H9 (cell line): ENCODE measurements around the gene MS4A4A. TPM values are rescaled to one million over a fixed set of nuclear protein-coding genes. Genes with fewer than 3 reads are reported as not detected.

Source experiments
- DNase-seq: peaks from one replicate; pipeline ENCODE4 v3.0.0-alpha.2; 2017
- H2AFZ ChIP-seq: one replicate; pipeline ENCODE4 v1.6.1; 2013; ENCODE audit warnings: mild to moderate bottlenecking, low read length, control low read depth, moderate library complexity
- H2AK5ac ChIP-seq: 2 replicates; pipeline ENCODE4 v1.6.1; 2013; ENCODE audit warnings: low read length, control low read depth, mixed read lengths; ENCODE audit not compliant: insufficient read length
- H2BK120ac ChIP-seq: one replicate; pipeline ENCODE4 v1.6.1; 2013; ENCODE audit warnings: low read depth, mild to moderate bottlenecking, low read length, control low read depth, inconsistent platforms; ENCODE audit not compliant: poor library complexity, severe bottlenecking
- H2BK12ac ChIP-seq: 2 replicates; pipeline ENCODE4 v1.6.1; 2013; ENCODE audit warnings: low read length, control low read depth, mixed read lengths, low read depth; ENCODE audit not compliant: insufficient read length
- H2BK15ac ChIP-seq: 2 replicates; pipeline ENCODE4 v1.6.1; 2013; ENCODE audit warnings: low read depth, low read length, control low read depth
- H2BK20ac ChIP-seq: one replicate; pipeline ENCODE4 v1.6.1; 2013; ENCODE audit warnings: low read depth, mild to moderate bottlenecking, low read length, control low read depth, inconsistent platforms; ENCODE audit not compliant: poor library complexity, severe bottlenecking
- H2BK5ac ChIP-seq: 2 replicates; pipeline ENCODE4 v1.6.1; 2013; ENCODE audit warnings: low read length, control low read depth, mixed read lengths; ENCODE audit not compliant: insufficient read length
- H3K14ac ChIP-seq: 2 replicates; pipeline ENCODE4 v1.6.1; 2013; ENCODE audit warnings: low read length, control low read depth; ENCODE audit not compliant: insufficient read depth
- H3K18ac ChIP-seq: 2 replicates; pipeline ENCODE4 v1.6.1; 2013; ENCODE audit warnings: low read depth, mild to moderate bottlenecking, mixed read lengths, low read length, control low read depth; ENCODE audit not compliant: insufficient read length
- H3K23ac ChIP-seq: 2 replicates; pipeline ENCODE4 v1.6.1; 2013; ENCODE audit warnings: low read length, control low read depth, mixed read lengths, low read depth; ENCODE audit not compliant: insufficient read length
- H3K23me2 ChIP-seq: 2 replicates; pipeline ENCODE4 v1.6.1; 2013; ENCODE audit warnings: low read depth, mild to moderate bottlenecking, mixed read lengths, low read length, control low read depth; ENCODE audit not compliant: insufficient read length, poor library complexity, severe bottlenecking
- H3K27ac ChIP-seq: 2 replicates; pipeline ENCODE4 v1.5.1; 2013; ENCODE audit warnings: low read length, control low read depth, mixed read lengths, low read depth; ENCODE audit not compliant: insufficient read length
- H3K27me3 ChIP-seq: 2 replicates; pipeline ENCODE4 v1.6.1; 2013; ENCODE audit warnings: low read length, control low read depth, inconsistent platforms; ENCODE audit not compliant: insufficient read depth
- H3K4ac ChIP-seq: 2 replicates; pipeline ENCODE4 v1.6.1; 2013; ENCODE audit warnings: low read depth, mild to moderate bottlenecking, control low read depth, inconsistent platforms, low read length, moderate library complexity
- H3K4me1 ChIP-seq: 2 replicates; pipeline ENCODE4 v1.6.1; 2013; ENCODE audit warnings: low read length, control low read depth, inconsistent platforms; ENCODE audit not compliant: insufficient read depth
- H3K4me2 ChIP-seq: 2 replicates; pipeline ENCODE4 v1.6.1; 2013; ENCODE audit warnings: low read length, control low read depth, mixed read lengths; ENCODE audit not compliant: insufficient read length, insufficient read depth
- H3K56ac ChIP-seq: 2 replicates; pipeline ENCODE4 v1.6.1; 2013; ENCODE audit warnings: low read depth, mild to moderate bottlenecking, mixed read lengths, low read length, control low read depth; ENCODE audit not compliant: insufficient read length
- H3K79me1 ChIP-seq: 2 replicates; pipeline ENCODE4 v1.6.1; 2013; ENCODE audit warnings: low read depth, mild to moderate bottlenecking, moderate library complexity, low read length, control low read depth, inconsistent platforms; ENCODE audit not compliant: insufficient read depth, poor library complexity, severe bottlenecking
- H3K79me2 ChIP-seq: 2 replicates; pipeline ENCODE4 v1.6.1; 2013; ENCODE audit warnings: low read length, control low read depth, inconsistent platforms; ENCODE audit not compliant: insufficient read depth
- H3K9ac ChIP-seq: 2 replicates; pipeline ENCODE4 v1.6.1; 2013; ENCODE audit warnings: low read length, control low read depth, mixed read lengths; ENCODE audit not compliant: insufficient read length; ENCODE audit errors: extremely low read depth
- H3K9me3 ChIP-seq: one replicate; pipeline ENCODE4 v1.6.1; 2013; ENCODE audit warnings: low read depth, low read length, inconsistent platforms; ENCODE audit not compliant: control insufficient read depth
- H3T11ph ChIP-seq: one replicate; pipeline ENCODE4 v1.6.1; 2013; ENCODE audit warnings: mild to moderate bottlenecking, low read length, control low read depth, inconsistent platforms
- H4K20me1 ChIP-seq: one replicate; pipeline ENCODE4 v1.6.1; 2013; ENCODE audit not compliant: control insufficient read depth, insufficient read length, insufficient read depth
- H4K5ac ChIP-seq: 2 replicates; pipeline ENCODE4 v1.6.1; 2013; ENCODE audit warnings: low read depth, mild to moderate bottlenecking, mixed read lengths, low read length, control low read depth; ENCODE audit not compliant: insufficient read length
- H4K8ac ChIP-seq: replicated peaks from 2 replicates; pipeline ENCODE4 v1.6.1; 2013; ENCODE audit warnings: low read length, control low read depth, mixed read lengths, low read depth; ENCODE audit not compliant: insufficient read length
- H4K91ac ChIP-seq: 2 replicates; pipeline ENCODE4 v1.6.1; 2013; ENCODE audit warnings: low read depth, mild to moderate bottlenecking, moderate library complexity, mixed read lengths, low read length, control low read depth; ENCODE audit not compliant: insufficient read length
- H3K27ac Mint-ChIP-seq, 3 experiments: 2 replicates in 2 of 3; 3 replicates in 1 of 3; pipeline ENCODE4 v1.8.0; 2020 to 2021; ENCODE audit warnings: mixed read lengths in 3 of 3, mild to moderate bottlenecking in 1 of 3, moderate library complexity in 1 of 3
- H3K27me3 Mint-ChIP-seq: 2 replicates; pipeline ENCODE4 v1.8.0; 2021; ENCODE audit warnings: low read depth, mild to moderate bottlenecking, moderate library complexity, mixed read lengths
- H3K36me3 Mint-ChIP-seq, 3 experiments: 2 replicates in 2 of 3; 3 replicates in 1 of 3; pipeline ENCODE4 v1.8.0; 2020 to 2021; ENCODE audit warnings: low read depth in 3 of 3, mixed read lengths in 3 of 3; ENCODE audit not compliant: insufficient read depth in 1 of 3
- H3K4me1 Mint-ChIP-seq, 2 experiments: 2 replicates each; pipeline ENCODE4 v1.8.0; 2020; ENCODE audit warnings: mixed read lengths in 2 of 2
- H3K4me3 Mint-ChIP-seq, 2 experiments: 2 replicates in 1 of 2; 3 replicates in 1 of 2; pipeline ENCODE4 v1.8.0; 2020 to 2021; ENCODE audit warnings: mild to moderate bottlenecking in 2 of 2, mixed read lengths in 2 of 2, moderate library complexity in 1 of 2
- H3K9me3 Mint-ChIP-seq, 2 experiments: 2 replicates in 1 of 2; 3 replicates in 1 of 2; pipeline ENCODE4 v1.8.0; 2020; ENCODE audit warnings: mild to moderate bottlenecking in 2 of 2, mixed read lengths in 2 of 2, moderate library complexity in 1 of 2
- CTCF ChIP-seq: fragments of 200-600 bp; sonication (generic); conservative IDR thresholded peaks from 3 replicates; pipeline ENCODE4 v1.8.0; 2021; ENCODE audit warnings: antibody characterized with exemption, mild to moderate bottlenecking
- total RNA-seq: library from RNA; stranded (reverse); gene quantifications from 2 replicates; pipeline ENCODE4 v1.2.1, GENCODE V29; 2021

MS4A4A gene
- total RNA-seq, 1 experiment from 2014 or later, result not detected

- DNase-seq, result no peak
Measured at GRCh38 chr11:60315871-60316270, 35.4 kb downstream of the MS4A4A start.

More at GRCh38 chr11:60315871-60316270, 35.4 kb downstream of the MS4A4A start:
- Mint-ChIP-seq H3K4me3 (no peak overlapping the region), H3K27me3 (no peaks in the 10 kb centered on the region), H3K27ac (no peak overlapping the region), H3K9me3 (peaks cover 9% of the 10 kb centered on the region in 2 experiments), H3K4me1 (peaks cover 2 to 9% of the 10 kb centered on the region in 2 experiments; a peak in 3 of 4 replicates), H3K36me3 (peaks cover 0 to 9% (median 0%) of the 10 kb centered on the region in 3 experiments; a peak in 4 of 7 replicates)
- Histone ChIP-seq H2AK5ac (no peak overlapping the region), H4K8ac (no peak overlapping the region), H3K4me1 (no peaks in the 10 kb centered on the region), H3K23me2 (no peaks in the 10 kb centered on the region), H4K20me1 (no peaks in the 10 kb centered on the region), H3K4ac (no peak overlapping the region), H3K23ac (no peak overlapping the region), H3K27me3 (no peaks in the 10 kb centered on the region), H2BK5ac (no peak overlapping the region), H3K4me2 (no peak overlapping the region), H3K79me2 (no peaks in the 10 kb centered on the region), H2AFZ (no peak overlapping the region), H4K91ac (no peak overlapping the region), H2BK12ac (no peak overlapping the region), H3T11ph (no peak overlapping the region), H3K27ac (no peak overlapping the region), H3K18ac (no peak overlapping the region), H2BK20ac (no peak overlapping the region), H3K14ac (no peak overlapping the region), H3K9me3 (no peaks in the 10 kb centered on the region), H4K5ac (no peak overlapping the region), H3K56ac (no peak overlapping the region), H2BK15ac (no peak overlapping the region), H3K79me1 (no peaks in the 10 kb centered on the region), H3K9ac (no peak overlapping the region), H2BK120ac (no peak overlapping the region)
- TF ChIP-seq CTCF, result no peak
